Esophagus muscularis mucosa (tissue), 4 donors: ENCODE results near the gene NDUFA11. TPM values are rescaled to one million over a fixed set of nuclear protein-coding genes. Genes with fewer than 3 reads are reported as not detected.
"Not testable (repeated sequence)": the region's sequence is repeated elsewhere in the genome, so short reads cannot be mapped to it uniquely, and the experiment has no call there.

Source experiments
- DNase-seq: peaks from one replicate; pipeline ENCODE4 v3.0.0-alpha.2; 2017; ENCODE audit errors: extremely low spot score
- H3K27ac ChIP-seq, 4 donors: fragments of 200-600 bp; sonication (generic); replicated peaks in 1 of 4; 1 replicate in 3 of 4; 2 replicates in 1 of 4; pipeline ENCODE4 v1.5.1; 2016 to 2019; ENCODE audit warnings: mild to moderate bottlenecking in 1 of 4
- H3K27me3 ChIP-seq, 4 donors: fragments of 200-600 bp; sonication (generic); one replicate each; pipeline versions ENCODE4 v1.5.1 to v1.6.0; 2016 to 2019
- H3K36me3 ChIP-seq, 4 donors: fragments of 200-600 bp; sonication (generic); one replicate each; pipeline ENCODE4 v1.5.1; 2016 to 2019
- H3K4me1 ChIP-seq, 4 donors: fragments of 200-600 bp; sonication (generic); one replicate each; pipeline ENCODE4 v1.5.1; 2016 to 2019
- H3K4me3 ChIP-seq, 4 donors: fragments of 200-600 bp; sonication (generic); 1 replicate in 2 of 4; 2 replicates in 2 of 4; pipeline ENCODE4 v1.5.1; 2016 to 2019; ENCODE audit warnings: mild to moderate bottlenecking in 4 of 4, moderate library complexity in 1 of 4
- H3K9me3 ChIP-seq, 4 donors: fragments of 200-600 bp; sonication (generic); 1 replicate in 3 of 4; 2 replicates in 1 of 4; pipeline ENCODE4 v1.5.1; 2016 to 2019
- EP300 ChIP-seq: sonication (generic); formaldehyde crosslinking; IDR thresholded peaks from one replicate; pipeline ENCODE4 v1.6.1; 2017; ENCODE audit warnings: antibody characterized with exemption
- POLR2A ChIP-seq: fragments of 450-650 bp; IDR thresholded peaks from one replicate; pipeline ENCODE4 v1.6.1; 2017; ENCODE audit warnings: antibody characterized with exemption, moderate library complexity, mild to moderate bottlenecking, low read depth
- POLR2AphosphoS5 ChIP-seq, 2 donors: sonication (generic); formaldehyde crosslinking; IDR thresholded peaks; one replicate each; pipeline ENCODE4 v1.6.1; 2017; ENCODE audit warnings: antibody characterized with exemption in 2 of 2
- WGBS: methylation state at CpG from one replicate; pipeline ENCODE4 v1.1.5; 2018; 5-methylcytosine and 5-hydroxymethylcytosine counted together
- intact Hi-C: fragments of 100-400 bp; cut with DNase I; formaldehyde crosslinking; loops from one replicate; pipeline ENCODE4 v1.15.1; 2023
- total RNA-seq, 4 donors: library from RNA; depleted of rRNA; stranded (reverse); fragments of >200 nt; gene quantifications; one replicate each; pipeline versions ENCODE4 v1.1.0 to v1.2.1, GENCODE V29; 2016
- TF ChIP-seq, protein P1 (sequence below), 3 experiments: fragments of 200-600 bp in 2 of 3; fragments of 450-650 bp in 1 of 3; sonication (generic) in 2 of 3; IDR thresholded peaks; one replicate each; pipeline ENCODE4 v1.5.1; 2017 to 2019; ENCODE audit warnings: antibody characterized with exemption in 3 of 3, mild to moderate bottlenecking in 2 of 3, moderate library complexity in 1 of 3

The NDUFA11 gene
- total RNA-seq, 4 donors from 2014 or later: 292 to 378 (median 314) TPM

DNA sequence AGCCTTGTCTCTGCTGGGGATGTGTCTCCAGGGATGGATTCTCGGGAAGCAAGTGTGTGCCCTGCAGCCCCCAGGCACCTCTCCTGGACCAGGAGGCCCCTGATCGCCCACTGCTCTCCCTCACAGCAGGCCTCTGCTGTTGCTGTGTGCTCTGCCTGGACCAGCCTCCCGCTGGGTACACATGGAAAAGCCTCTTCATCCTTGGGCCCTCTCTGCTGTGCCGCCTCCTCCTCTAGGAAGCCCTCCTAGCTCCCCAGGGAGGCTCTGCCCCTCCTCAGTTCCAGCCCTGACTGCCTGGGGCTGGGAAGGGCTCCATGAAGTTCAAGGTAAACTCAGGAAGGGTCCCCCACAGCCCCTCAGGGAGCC lies 12.0 kb downstream of the NDUFA11 start:
- Histone ChIP-seq H3K4me3 (no peak overlapping the region), H3K27ac (peak overlapping the region in 1 of 4 donors; percentile 79), H3K36me3 (peaks cover 20 to 26% (median 24%) of the 10 kb centered on the region in 4 donors), H3K27me3 (peaks cover 0 to 4% (median 0%) of the 10 kb centered on the region in 4 donors), H3K4me1 (peaks cover 24 to 43% (median 38%) of the 10 kb centered on the region in 4 donors), H3K9me3 (no peaks in the 10 kb centered on the region)
- TF ChIP-seq POLR2A (no peak), EP300 (no peak), POLR2AphosphoS5 (IDR thresholded peaks at IDR 0.05) (no peak)
- TF ChIP-seq, protein P1, sequence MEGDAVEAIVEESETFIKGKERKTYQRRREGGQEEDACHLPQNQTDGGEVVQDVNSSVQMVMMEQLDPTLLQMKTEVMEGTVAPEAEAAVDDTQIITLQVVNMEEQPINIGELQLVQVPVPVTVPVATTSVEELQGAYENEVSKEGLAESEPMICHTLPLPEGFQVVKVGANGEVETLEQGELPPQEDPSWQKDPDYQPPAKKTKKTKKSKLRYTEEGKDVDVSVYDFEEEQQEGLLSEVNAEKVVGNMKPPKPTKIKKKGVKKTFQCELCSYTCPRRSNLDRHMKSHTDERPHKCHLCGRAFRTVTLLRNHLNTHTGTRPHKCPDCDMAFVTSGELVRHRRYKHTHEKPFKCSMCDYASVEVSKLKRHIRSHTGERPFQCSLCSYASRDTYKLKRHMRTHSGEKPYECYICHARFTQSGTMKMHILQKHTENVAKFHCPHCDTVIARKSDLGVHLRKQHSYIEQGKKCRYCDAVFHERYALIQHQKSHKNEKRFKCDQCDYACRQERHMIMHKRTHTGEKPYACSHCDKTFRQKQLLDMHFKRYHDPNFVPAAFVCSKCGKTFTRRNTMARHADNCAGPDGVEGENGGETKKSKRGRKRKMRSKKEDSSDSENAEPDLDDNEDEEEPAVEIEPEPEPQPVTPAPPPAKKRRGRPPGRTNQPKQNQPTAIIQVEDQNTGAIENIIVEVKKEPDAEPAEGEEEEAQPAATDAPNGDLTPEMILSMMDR (IDR thresholded peaks at IDR 0.05): no peak
- intact Hi-C loops: loop anchor here (5.0 kb wide), 1 partner anchor 64 kb away; no protein-coding TSS in a partner anchor
- WGBS: 70% methylated on average over 3 of the region's 4 CpGs
- DNase-seq: no peak

DNA sequence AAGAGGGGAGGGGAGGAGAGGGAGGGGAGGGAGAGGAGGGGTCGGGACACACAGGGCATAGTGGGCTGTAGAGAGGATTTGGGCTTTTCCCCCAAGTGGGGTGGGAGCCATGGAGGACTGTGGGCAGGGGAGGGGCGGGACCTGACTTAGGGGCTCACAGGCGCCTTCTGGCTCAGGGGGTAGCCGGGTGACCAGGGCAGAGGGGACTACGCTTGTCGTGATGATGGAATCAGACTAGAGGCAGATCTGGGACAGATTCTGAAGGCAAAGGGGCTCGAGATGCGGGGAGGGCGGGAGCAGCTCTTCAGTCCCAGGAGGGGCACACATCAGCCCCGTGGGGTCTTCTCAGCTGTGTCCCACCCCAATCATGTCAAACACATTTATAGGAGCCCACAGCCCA lies 13.5 kb downstream of the NDUFA11 start:
- Histone ChIP-seq H3K4me3 (no peak overlapping the region), H3K9me3 (no peaks in the 10 kb centered on the region), H3K27me3 (peaks cover 0 to 4% (median 0%) of the 10 kb centered on the region in 4 donors), H3K4me1 (peaks cover 17 to 43% (median 38%) of the 10 kb centered on the region in 4 donors), H3K36me3 (peaks cover 6 to 12% (median 9%) of the 10 kb centered on the region in 4 donors), H3K27ac (peak overlapping the region; percentile 75 to 80 (median 78))
- TF ChIP-seq, protein P1 (IDR thresholded peaks at IDR 0.05): no peak
- TF ChIP-seq POLR2AphosphoS5 (IDR thresholded peaks at IDR 0.05) (no peak), POLR2A (no peak), EP300 (no peak)
- intact Hi-C loops: loop anchor here (5.0 kb wide), 1 partner anchor 63 kb away; no protein-coding TSS in a partner anchor
- 66% methylated on average over 10 of the region's 10 CpGs for WGBS
- DNase-seq: no peak

DNA sequence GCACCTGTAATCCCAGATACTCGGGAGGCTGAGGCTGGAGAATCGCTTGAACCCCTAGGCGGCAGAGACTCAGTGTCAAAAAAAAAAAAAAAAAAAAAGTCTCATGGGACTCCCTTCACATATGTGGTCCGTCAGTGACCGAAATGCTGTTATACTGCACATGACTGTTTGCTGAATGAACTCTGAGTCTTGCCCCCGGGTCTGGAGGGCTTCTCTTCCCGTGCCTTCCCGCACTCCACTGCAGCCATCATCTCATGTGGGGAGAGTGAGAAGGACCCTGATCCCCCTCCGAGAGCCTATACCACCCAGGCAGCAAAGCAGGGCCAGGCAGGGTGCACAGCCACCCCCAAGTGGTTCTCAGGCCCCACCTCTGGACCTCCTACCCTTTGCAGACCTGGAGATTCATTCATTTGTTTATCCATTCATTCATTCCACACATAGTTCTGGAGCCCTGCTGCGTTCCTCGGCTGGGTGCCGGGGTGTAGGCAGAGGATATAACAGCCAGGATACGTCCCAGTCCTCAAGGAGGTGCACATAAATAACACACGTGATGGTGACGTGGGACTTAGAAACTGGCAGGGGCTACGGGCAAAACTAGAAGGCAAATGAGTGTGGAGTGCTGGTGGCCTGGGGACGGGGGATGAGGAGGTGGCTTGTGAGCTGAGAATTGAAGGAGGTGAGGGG lies 14.2 kb downstream of the NDUFA11 start:
- no peak for DNase-seq
- Histone ChIP-seq H3K27me3 (peaks cover 0 to 4% (median 0%) of the 10 kb centered on the region in 4 donors), H3K9me3 (no peaks in the 10 kb centered on the region), H3K4me3 (no peak overlapping the region), H3K27ac (peak overlapping the region; percentile 75 to 80 (median 78)), H3K36me3 (peaks cover 0 to 5% (median 3%) of the 10 kb centered on the region in 4 donors), H3K4me1 (peaks cover 11 to 45% (median 39%) of the 10 kb centered on the region in 4 donors)
- intact Hi-C loops: no loop called here
- TF ChIP-seq POLR2AphosphoS5 (IDR thresholded peaks at IDR 0.05) (peak; percentile 66 to 75), POLR2A (no peak), EP300 (no peak)
- TF ChIP-seq, protein P1 (IDR thresholded peaks at IDR 0.05): no peak
- 39% methylated on average over 17 of the region's 17 CpGs for WGBS

DNA sequence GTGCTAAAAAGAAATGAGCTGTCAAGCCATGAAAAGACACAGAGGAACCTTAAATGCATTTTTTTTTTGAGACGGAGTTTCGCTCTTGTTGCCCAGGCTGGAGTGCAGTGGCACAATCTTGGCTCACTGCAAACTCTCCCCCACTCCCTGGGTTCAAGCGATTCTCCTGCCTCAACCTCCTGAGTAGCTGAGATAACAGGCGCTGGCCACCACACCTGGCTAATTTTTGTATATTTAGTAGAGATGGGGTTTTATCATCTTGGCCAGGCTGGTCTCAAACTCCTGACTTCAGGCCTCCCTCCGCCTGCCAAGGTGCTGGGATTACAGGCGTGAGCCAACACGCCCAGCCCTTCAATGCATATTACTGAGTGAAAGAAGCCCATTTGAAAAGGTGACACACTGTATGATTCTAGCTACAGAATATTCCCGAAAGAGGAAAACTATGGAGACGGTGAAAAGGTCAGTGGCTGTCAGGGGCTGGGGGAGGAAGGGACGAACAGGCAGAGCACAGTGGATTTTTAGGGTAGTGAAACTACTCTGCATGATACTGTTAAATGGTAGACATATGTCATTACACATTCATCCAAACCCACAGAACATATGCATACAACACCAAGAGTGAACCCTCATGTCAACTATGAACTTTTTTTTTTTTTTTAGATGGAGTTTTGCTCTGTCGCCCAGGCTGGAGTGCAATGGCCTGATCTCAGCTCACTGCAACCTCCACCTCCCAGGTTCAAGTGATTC lies 19.4 kb downstream of the NDUFA11 start:
- H3K27me3 ChIP-seq, H3K4me3 ChIP-seq, intact Hi-C loops, DNase-seq, H3K36me3 ChIP-seq, H3K9me3 ChIP-seq: not testable (repeated sequence)
- Histone ChIP-seq H3K4me1 (peaks cover 19 to 57% (median 53%) of the 10 kb centered on the region in 4 donors), H3K27ac (peak overlapping the region; percentile 77 to 87 (median 84))
- 66% methylated on average over 11 of the region's 11 CpGs for WGBS
